ENCODE measurements around the gene RNF111. TPM values are rescaled to one million over a fixed set of nuclear protein-coding genes. Genes with fewer than 3 reads are reported as not detected.

RNF111 gene
- total RNA-seq, 1 donor from 2014 or later = 20.3 TPM

DNA sequence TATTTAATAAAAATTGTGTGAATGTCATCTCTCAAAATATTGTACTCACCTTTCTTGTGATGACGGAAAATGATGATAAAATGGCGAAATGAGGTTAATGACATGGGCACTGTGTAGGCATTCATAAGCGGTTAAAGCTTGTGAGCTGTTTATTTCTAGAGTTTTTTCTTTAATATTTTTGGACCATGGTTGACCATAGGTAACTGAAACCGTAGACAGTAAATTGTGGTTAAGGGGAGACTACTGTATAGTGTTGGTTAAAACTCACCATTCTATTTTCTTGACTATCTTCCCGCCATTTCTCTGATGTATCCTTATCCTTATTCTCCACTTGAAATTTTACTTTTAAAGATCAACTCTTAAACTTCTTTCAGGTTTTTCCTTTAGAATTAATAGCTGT lies 14.5 kb downstream of the RNF111 start:
- Histone ChIP-seq H3K9me3 (replicated peaks) (no peaks in the 10 kb centered on the region), H3K4me3 (no peak overlapping the region), H3K4me1 (peaks cover 25% of the 10 kb centered on the region), H3K27ac (replicated peaks) (no peak overlapping the region), H3K36me3 (peaks cover 19% of the 10 kb centered on the region), H3K27me3 (ENCODE audit: low read depth) (no peaks in the 10 kb centered on the region)
- TF ChIP-seq, protein P1, sequence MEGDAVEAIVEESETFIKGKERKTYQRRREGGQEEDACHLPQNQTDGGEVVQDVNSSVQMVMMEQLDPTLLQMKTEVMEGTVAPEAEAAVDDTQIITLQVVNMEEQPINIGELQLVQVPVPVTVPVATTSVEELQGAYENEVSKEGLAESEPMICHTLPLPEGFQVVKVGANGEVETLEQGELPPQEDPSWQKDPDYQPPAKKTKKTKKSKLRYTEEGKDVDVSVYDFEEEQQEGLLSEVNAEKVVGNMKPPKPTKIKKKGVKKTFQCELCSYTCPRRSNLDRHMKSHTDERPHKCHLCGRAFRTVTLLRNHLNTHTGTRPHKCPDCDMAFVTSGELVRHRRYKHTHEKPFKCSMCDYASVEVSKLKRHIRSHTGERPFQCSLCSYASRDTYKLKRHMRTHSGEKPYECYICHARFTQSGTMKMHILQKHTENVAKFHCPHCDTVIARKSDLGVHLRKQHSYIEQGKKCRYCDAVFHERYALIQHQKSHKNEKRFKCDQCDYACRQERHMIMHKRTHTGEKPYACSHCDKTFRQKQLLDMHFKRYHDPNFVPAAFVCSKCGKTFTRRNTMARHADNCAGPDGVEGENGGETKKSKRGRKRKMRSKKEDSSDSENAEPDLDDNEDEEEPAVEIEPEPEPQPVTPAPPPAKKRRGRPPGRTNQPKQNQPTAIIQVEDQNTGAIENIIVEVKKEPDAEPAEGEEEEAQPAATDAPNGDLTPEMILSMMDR (IDR thresholded peaks at IDR 0.05; ENCODE audit: borderline replicate concordance) = no peak
- intact Hi-C loops (cut with micrococcal nuclease) = no loop called here
- DNase-seq = no peak

DNA sequence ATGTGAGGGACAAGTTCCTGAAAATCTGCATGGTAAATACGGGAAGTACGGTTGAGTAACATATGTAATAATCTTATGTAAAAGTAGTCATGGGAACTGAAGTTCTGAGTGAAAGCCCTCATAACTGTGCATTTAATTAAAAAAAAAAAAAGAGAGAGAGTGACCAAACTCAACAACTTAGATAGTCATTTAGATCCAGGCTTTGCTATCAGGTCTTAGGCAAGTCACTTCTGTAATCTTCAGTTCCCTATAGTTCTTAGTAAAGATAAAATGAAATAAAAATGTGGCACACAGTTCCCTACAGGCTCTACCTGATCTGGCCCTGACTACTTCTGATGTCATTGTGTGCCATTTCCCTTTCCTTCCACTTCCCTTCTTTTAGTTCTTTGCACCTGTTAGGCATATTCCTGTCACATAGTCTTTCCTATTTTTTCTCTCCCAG lies 15.0 kb downstream of the RNF111 start:
- H3K4me1 ChIP-seq = peaks cover 25% of the 10 kb centered on the region
- intact Hi-C loops (cut with micrococcal nuclease) = no loop called here
- no peak overlapping the region for H3K27ac ChIP-seq (replicated peaks)
- H3K27me3 ChIP-seq (ENCODE audit: low read depth) = no peaks in the 10 kb centered on the region
- no peak for DNase-seq
- H3K4me3 ChIP-seq = no peak overlapping the region
- TF ChIP-seq, protein P1 (IDR thresholded peaks at IDR 0.05; ENCODE audit: borderline replicate concordance) = no peak
- peaks cover 20% of the 10 kb centered on the region for H3K36me3 ChIP-seq
- H3K9me3 ChIP-seq (replicated peaks) = no peaks in the 10 kb centered on the region

DNA sequence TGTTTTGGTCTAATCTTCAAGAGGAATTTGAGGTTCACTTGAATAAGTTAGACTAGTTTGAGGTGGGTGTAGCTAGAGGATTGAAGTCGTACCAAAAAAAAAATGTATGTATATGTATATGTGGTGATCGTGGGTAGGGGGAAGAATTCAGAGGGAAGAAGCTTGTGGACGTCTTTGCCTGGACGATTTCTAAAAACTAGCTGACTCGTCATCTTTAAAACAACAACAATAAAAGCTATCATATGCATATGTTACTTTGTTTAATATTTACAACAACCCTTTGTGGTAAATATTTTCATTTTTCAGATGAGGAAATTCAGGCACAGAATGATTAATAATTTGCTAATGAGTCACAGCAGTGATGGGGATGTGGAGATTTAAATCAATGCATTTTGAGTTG lies 18.1 kb downstream of the RNF111 start:
- TF ChIP-seq, protein P1 (IDR thresholded peaks at IDR 0.05; ENCODE audit: borderline replicate concordance) = no peak
- no peak overlapping the region for H3K4me3 ChIP-seq
- no peak overlapping the region for H3K27ac ChIP-seq (replicated peaks)
- H3K27me3 ChIP-seq (ENCODE audit: low read depth) = no peaks in the 10 kb centered on the region
- intact Hi-C loops (cut with micrococcal nuclease) = no loop called here
- peaks cover 20% of the 10 kb centered on the region for H3K36me3 ChIP-seq
- peaks cover 19% of the 10 kb centered on the region for H3K4me1 ChIP-seq
- no peaks in the 10 kb centered on the region for H3K9me3 ChIP-seq (replicated peaks)
- no peak for DNase-seq

DNA sequence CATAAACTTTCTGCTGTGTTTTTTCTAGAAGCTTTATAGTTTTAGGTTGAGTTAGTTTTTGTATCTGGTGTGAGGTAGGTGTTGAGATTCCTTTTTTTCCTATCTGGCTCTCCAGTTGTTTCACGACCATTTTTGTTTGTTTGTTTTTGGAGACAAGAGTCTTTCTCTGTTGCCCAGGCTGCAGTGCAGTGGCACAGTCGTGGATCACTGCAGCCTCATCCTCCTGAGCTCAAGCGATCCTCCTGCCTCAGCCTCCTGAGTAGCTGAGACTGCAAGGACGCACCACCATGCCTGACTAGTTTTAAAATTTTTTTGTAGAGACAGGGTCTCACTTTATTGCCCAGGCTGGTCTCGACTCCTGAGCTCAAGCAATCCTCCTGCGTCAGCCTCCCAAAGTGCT lies 20.6 kb downstream of the RNF111 start:
- Histone ChIP-seq H3K9me3 (replicated peaks) (no peaks in the 10 kb centered on the region), H3K36me3 (peaks cover 20% of the 10 kb centered on the region), H3K27me3 (ENCODE audit: low read depth) (no peaks in the 10 kb centered on the region), H3K4me1 (peaks cover 28% of the 10 kb centered on the region), H3K27ac (replicated peaks) (no peak overlapping the region), H3K4me3 (no peak overlapping the region)
- DNase-seq = no peak
- TF ChIP-seq, protein P1 (IDR thresholded peaks at IDR 0.05; ENCODE audit: borderline replicate concordance) = no peak
- intact Hi-C loops (cut with micrococcal nuclease) = no loop called here

DNA sequence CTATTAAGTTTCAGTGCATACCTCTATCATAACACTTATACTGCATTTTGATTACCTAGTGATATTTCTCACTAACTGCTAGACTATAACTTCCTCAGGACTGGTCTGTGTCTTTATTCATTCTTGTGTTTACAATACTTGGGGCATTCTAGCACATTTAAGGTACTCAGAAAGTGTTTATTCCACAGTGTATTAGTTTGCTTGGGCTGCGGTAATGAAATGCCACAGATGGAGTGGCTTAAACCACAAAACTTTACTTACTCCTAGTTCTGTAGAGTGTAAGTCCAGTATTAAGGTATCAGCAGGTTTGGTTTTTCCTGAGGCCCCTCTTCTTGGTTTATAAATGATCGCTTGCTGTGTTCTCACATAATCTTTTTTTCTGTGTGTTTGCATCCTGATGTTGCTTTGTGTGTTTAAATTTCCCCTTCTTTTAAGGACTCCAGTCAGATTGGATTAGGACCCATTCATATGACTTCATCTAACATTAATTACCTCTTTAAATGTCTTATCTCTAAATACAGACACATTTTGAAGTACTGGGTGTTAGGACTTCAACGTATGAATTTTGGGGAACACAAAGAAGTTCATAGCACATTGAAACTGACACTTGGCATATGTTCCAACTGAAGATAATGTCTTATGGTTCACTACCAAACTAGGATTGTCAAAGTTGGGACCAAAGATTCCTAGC lies 23.9 kb downstream of the RNF111 start:
- Histone ChIP-seq H3K4me1 (peaks cover 36% of the 10 kb centered on the region), H3K27me3 (ENCODE audit: low read depth) (no peaks in the 10 kb centered on the region), H3K27ac (replicated peaks) (no peak overlapping the region), H3K4me3 (no peak overlapping the region), H3K36me3 (peaks cover 7% of the 10 kb centered on the region), H3K9me3 (replicated peaks) (no peaks in the 10 kb centered on the region)
- intact Hi-C loops (cut with micrococcal nuclease) = no loop called here
- TF ChIP-seq, protein P1 (IDR thresholded peaks at IDR 0.05; ENCODE audit: borderline replicate concordance) = no peak
- no peak for DNase-seq

All from left ventricle myocardium inferior (tissue), 1 donor.